Astrocyte (in vitro differentiated cells and primary cell): Measurements from ENCODE around the gene MYOM3. TPM values are rescaled to one million over a fixed set of nuclear protein-coding genes. Genes with fewer than 3 reads are reported as not detected.

ENCODE experiments used
- DNase-seq: peaks from one replicate; pipeline ENCODE4 v3.0.0-alpha.2; 2010; ENCODE audit warnings: low read depth
- FAIRE-seq: peaks from 2 replicates; lab custom pipeline; 2011; peaks lifted over from hg19 to GRCh38; lab: Jason Lieb, UNC
- H2AFZ ChIP-seq: 2 replicates; pipeline ENCODE4 v1.6.0; 2012; ENCODE audit warnings: low read depth, low read length, inconsistent platforms
- H3K27ac ChIP-seq: 2 replicates; pipeline ENCODE4 v1.5.1; 2011; ENCODE audit warnings: low read depth, low read length, inconsistent platforms
- H3K27me3 ChIP-seq: 2 replicates; pipeline ENCODE4 v1.6.0; 2011; ENCODE audit warnings: low read length, inconsistent platforms; ENCODE audit not compliant: insufficient read depth
- H3K36me3 ChIP-seq: 2 replicates; pipeline ENCODE4 v1.5.1; 2011; ENCODE audit warnings: low read length, inconsistent platforms; ENCODE audit not compliant: insufficient read depth
- H3K4me1 ChIP-seq: 2 replicates; pipeline ENCODE4 v1.5.1; 2011; ENCODE audit warnings: low read length, inconsistent platforms; ENCODE audit not compliant: insufficient read depth
- H3K4me2 ChIP-seq: 2 replicates; pipeline ENCODE4 v1.6.0; 2012; ENCODE audit warnings: low read length, inconsistent platforms
- H3K4me3 ChIP-seq: 2 replicates; pipeline ENCODE4 v1.5.1; 2011; ENCODE audit warnings: low read depth, mild to moderate bottlenecking, low read length, inconsistent platforms; ENCODE audit not compliant: insufficient read depth
- H3K79me2 ChIP-seq: 2 replicates; pipeline ENCODE4 v1.6.0; 2012; ENCODE audit warnings: mild to moderate bottlenecking, low read length, inconsistent platforms; ENCODE audit not compliant: insufficient read depth
- H3K9ac ChIP-seq: 2 replicates; pipeline ENCODE4 v1.6.0; 2012; ENCODE audit warnings: mild to moderate bottlenecking, low read length, inconsistent platforms
- H3K9me3 ChIP-seq: 2 replicates; pipeline ENCODE4 v1.5.1; 2012; ENCODE audit warnings: low read depth, mild to moderate bottlenecking, low read length, inconsistent platforms; ENCODE audit not compliant: insufficient read depth
- H4K20me1 ChIP-seq: 2 replicates; pipeline ENCODE4 v1.6.0; 2012; ENCODE audit warnings: low read length, inconsistent platforms; ENCODE audit not compliant: insufficient read depth
- H3K27ac Mint-ChIP-seq: one replicate; pipeline ENCODE4 v1.8.0; 2021; ENCODE audit warnings: mild to moderate bottlenecking, mixed read lengths; ENCODE audit not compliant: unreplicated experiment
- H3K27me3 Mint-ChIP-seq: one replicate; pipeline ENCODE4 v1.8.0; 2021; ENCODE audit warnings: low read depth, mixed read lengths; ENCODE audit not compliant: unreplicated experiment
- H3K36me3 Mint-ChIP-seq: one replicate; pipeline ENCODE4 v1.8.0; 2021; ENCODE audit warnings: low read depth, mixed read lengths; ENCODE audit not compliant: unreplicated experiment
- H3K4me1 Mint-ChIP-seq: one replicate; pipeline ENCODE4 v1.8.0; 2021; ENCODE audit warnings: low read depth, mixed read lengths; ENCODE audit not compliant: unreplicated experiment
- H3K4me3 Mint-ChIP-seq: one replicate; pipeline ENCODE4 v1.8.0; 2021; ENCODE audit warnings: mild to moderate bottlenecking, moderate library complexity, mixed read lengths; ENCODE audit not compliant: unreplicated experiment
- H3K9me3 Mint-ChIP-seq: one replicate; pipeline ENCODE4 v1.8.0; 2021; ENCODE audit warnings: mild to moderate bottlenecking, mixed read lengths; ENCODE audit not compliant: unreplicated experiment
- CTCF ChIP-seq: IDR thresholded peaks from 2 replicates; pipeline ENCODE4 v1.5.1; 2011; ENCODE audit warnings: low read depth, mild to moderate bottlenecking, inconsistent platforms, low read length, moderate library complexity; ENCODE audit not compliant: insufficient read depth
- EZH2 ChIP-seq: IDR thresholded peaks from 2 replicates; pipeline ENCODE4 v1.6.1; 2012; ENCODE audit warnings: mild to moderate bottlenecking, low read length, inconsistent platforms; ENCODE audit not compliant: insufficient read depth
- total RNA-seq: library from RNA; stranded (reverse); gene quantifications from 2 replicates; pipeline ENCODE4 v1.2.1, GENCODE V29; 2021

Gene MYOM3
- total RNA-seq, 1 donor from 2014 or later = 1.0 TPM

- Histone ChIP-seq H3K27me3 (peaks cover 16% of the 10 kb centered on the region), H3K9ac (no peak overlapping the region), H3K36me3 (no peaks in the 10 kb centered on the region), H4K20me1 (no peaks in the 10 kb centered on the region), H3K4me1 (peaks cover 2% of the 10 kb centered on the region), H2AFZ (no peak overlapping the region), H3K4me2 (no peak overlapping the region), H3K79me2 (no peaks in the 10 kb centered on the region), H3K9me3 (no peaks in the 10 kb centered on the region), H3K27ac (no peak overlapping the region), H3K4me3 (no peak overlapping the region)
- no peaks in the 10 kb centered on the region for H3K36me3 Mint-ChIP-seq
- no peak overlapping the region for H3K27ac Mint-ChIP-seq
- peaks cover 43% of the 10 kb centered on the region for H3K27me3 Mint-ChIP-seq
- no peaks in the 10 kb centered on the region for H3K4me1 Mint-ChIP-seq
- FAIRE-seq (no peak), DNase-seq (no peak)
- no peak overlapping the region for H3K4me3 Mint-ChIP-seq
- TF ChIP-seq CTCF (no peak), EZH2 (no peak)
- H3K9me3 Mint-ChIP-seq = peaks cover 3% of the 10 kb centered on the region
These were observed 29.5 kb upstream of the MYOM3 start for GRCh38 chr1:24141311-24141997.

GRCh38 chr1:24140741-24141181, 28.8 kb upstream of the MYOM3 start:
- FAIRE-seq = no peak
- H3K27ac ChIP-seq = no peak overlapping the region
- DNase-seq = no peak

More at GRCh38 chr1:24140741-24141181, 28.8 kb upstream of the MYOM3 start:
- H3K27me3 ChIP-seq = peaks cover 16% of the 10 kb centered on the region
- peaks cover 3% of the 10 kb centered on the region for H3K9me3 Mint-ChIP-seq
- no peaks in the 10 kb centered on the region for H3K36me3 Mint-ChIP-seq
- H3K4me2 ChIP-seq = no peak overlapping the region
- no peaks in the 10 kb centered on the region for H3K36me3 ChIP-seq
- no peaks in the 10 kb centered on the region for H4K20me1 ChIP-seq
- no peak overlapping the region for H3K4me3 ChIP-seq
- no peaks in the 10 kb centered on the region for H3K4me1 Mint-ChIP-seq
- H3K9me3 ChIP-seq = no peaks in the 10 kb centered on the region
- H3K9ac ChIP-seq = no peak overlapping the region
- peaks cover 46% of the 10 kb centered on the region for H3K27me3 Mint-ChIP-seq
- H3K27ac Mint-ChIP-seq = no peak overlapping the region
- peaks cover 2% of the 10 kb centered on the region for H3K4me1 ChIP-seq
- no peak for TF ChIP-seq EZH2
- TF ChIP-seq CTCF = no peak
- H3K79me2 ChIP-seq = no peaks in the 10 kb centered on the region
- H3K4me3 Mint-ChIP-seq = no peak overlapping the region
- H2AFZ ChIP-seq = no peak overlapping the region
